GM12878 (cell line): ENCODE measurements around the gene TRIM39. TPM values are rescaled to one million over a fixed set of nuclear protein-coding genes. Genes with fewer than 3 reads are reported as not detected.

Source experiments
- CHD1 ChIP-seq: IDR thresholded peaks from 2 replicates; pipeline ENCODE4 v1.6.1; 2012; ENCODE audit warnings: low read depth, low read length, improper control_type of control experiment
- FOS ChIP-seq: IDR thresholded peaks from 3 replicates; pipeline ENCODE4 v1.6.1; 2011; ENCODE audit warnings: borderline replicate concordance; ENCODE audit not compliant: insufficient read length; ENCODE audit errors: extremely low read depth
- HCFC1 ChIP-seq: fragments of 150-350 bp; IDR thresholded peaks from 2 replicates; pipeline ENCODE4 v1.6.1; 2014; ENCODE audit warnings: low read length
- HDAC2 ChIP-seq: fragments of 200-600 bp; sonication (generic); IDR thresholded peaks from 2 replicates; pipeline ENCODE4 v1.6.1; 2017
- MYB ChIP-seq: fragments of 150-350 bp; IDR thresholded peaks from 2 replicates; pipeline ENCODE4 v1.6.1; 2014; ENCODE audit warnings: mild to moderate bottlenecking, low read depth, low read length, borderline replicate concordance
- NRF1 ChIP-seq: conservative IDR thresholded peaks from 2 replicates; pipeline ENCODE4 v1.6.1; 2011; ENCODE audit warnings: mild to moderate bottlenecking, low read depth, low read length, improper control_type of control experiment
- polyA plus RNA-seq, 11 experiments: library from polyadenylated mRNA; depleted of rRNA in 4 of 11; unstranded in 6 of 11; stranded (reverse) in 5 of 11; fragments of >200 nt; fragmentation: Nextera tagmentation in 4 of 11; fragmentation: Illumina TruSeq in 1 of 11; extraction: Ambion mirVana in 4 of 11; extraction: Trizol in 1 of 11; gene quantifications; 1 replicate in 1 of 11; 2 replicates in 10 of 11; pipeline versions ENCODE4 v1.2.1 to v1.2.3, GENCODE V29; 2011 to 2016; ENCODE audit warnings: inconsistent platforms in 2 of 11, missing spikeins in 2 of 11, low read depth in 1 of 11
- total RNA-seq, 4 experiments: library from RNA; depleted of rRNA in 3 of 4; stranded (reverse); fragments of >200 nt in 3 of 4; fragmentation: Illumina TruSeq in 1 of 4; extraction: Trizol in 1 of 4; gene quantifications; 2 replicates each; pipeline versions ENCODE4 v1.2.1 to v1.2.3, GENCODE V29; 2013 to 2021
- TF ChIP-seq, protein P1 (sequence below): fragments of 450-650 bp; IDR thresholded peaks from 2 replicates; pipeline ENCODE4 v1.6.1; 2017; ENCODE audit warnings: mild to moderate bottlenecking, moderate library complexity
- TF ChIP-seq, protein P2 (sequence below): fragments of 450-650 bp; conservative IDR thresholded peaks from 2 replicates; pipeline ENCODE4 v1.6.1; 2017; ENCODE audit warnings: mild to moderate bottlenecking, moderate library complexity
- TF ChIP-seq, protein P3 (sequence below): fragments of 450-650 bp; formaldehyde crosslinking; IDR thresholded peaks from 2 replicates; pipeline ENCODE4 v1.4.0; 2022; ENCODE audit warnings: mild to moderate bottlenecking, moderate library complexity
- TF ChIP-seq, protein P4 (sequence below): fragments of 450-650 bp; IDR thresholded peaks from 2 replicates; pipeline ENCODE4 v1.6.1; 2016; ENCODE audit warnings: mild to moderate bottlenecking, moderate library complexity, borderline replicate concordance
- TF ChIP-seq, protein P5 (sequence below): IDR thresholded peaks from 2 replicates; pipeline ENCODE4 v1.6.1; 2011; ENCODE audit warnings: borderline replicate concordance, low read depth, mild to moderate bottlenecking, moderate library complexity, mixed read lengths, low read length; ENCODE audit not compliant: insufficient read depth; ENCODE audit errors: extremely low read length

TRIM39 gene
- total and polyA plus RNA-seq, 10 of the 15 experiments (the other 5 are each of a cell fraction or from before 2014, with no cell fraction given) = 3.0 to 11.9 (median 8.8) TPM

DNA sequence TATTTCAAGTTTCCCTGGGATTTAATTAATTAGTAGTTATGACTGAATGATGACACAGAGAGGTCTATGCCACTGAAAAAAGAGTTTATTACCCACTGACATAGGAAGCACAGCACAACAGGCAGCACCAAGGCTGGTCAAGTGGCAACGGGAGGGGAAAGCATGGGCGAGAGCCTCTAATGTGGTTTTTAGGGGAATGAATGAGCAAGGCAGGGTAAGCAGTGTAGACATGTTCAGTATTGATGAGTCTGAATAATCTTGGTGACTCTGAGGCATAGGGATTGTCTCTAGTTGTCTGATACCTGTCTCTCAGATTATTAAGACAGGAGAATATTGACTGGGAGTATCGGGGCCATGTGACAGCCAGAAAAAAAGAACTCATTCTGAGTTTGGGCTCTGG lies 64.5 kb downstream of the TRIM39 start (continued):
- TF ChIP-seq, protein P1, sequence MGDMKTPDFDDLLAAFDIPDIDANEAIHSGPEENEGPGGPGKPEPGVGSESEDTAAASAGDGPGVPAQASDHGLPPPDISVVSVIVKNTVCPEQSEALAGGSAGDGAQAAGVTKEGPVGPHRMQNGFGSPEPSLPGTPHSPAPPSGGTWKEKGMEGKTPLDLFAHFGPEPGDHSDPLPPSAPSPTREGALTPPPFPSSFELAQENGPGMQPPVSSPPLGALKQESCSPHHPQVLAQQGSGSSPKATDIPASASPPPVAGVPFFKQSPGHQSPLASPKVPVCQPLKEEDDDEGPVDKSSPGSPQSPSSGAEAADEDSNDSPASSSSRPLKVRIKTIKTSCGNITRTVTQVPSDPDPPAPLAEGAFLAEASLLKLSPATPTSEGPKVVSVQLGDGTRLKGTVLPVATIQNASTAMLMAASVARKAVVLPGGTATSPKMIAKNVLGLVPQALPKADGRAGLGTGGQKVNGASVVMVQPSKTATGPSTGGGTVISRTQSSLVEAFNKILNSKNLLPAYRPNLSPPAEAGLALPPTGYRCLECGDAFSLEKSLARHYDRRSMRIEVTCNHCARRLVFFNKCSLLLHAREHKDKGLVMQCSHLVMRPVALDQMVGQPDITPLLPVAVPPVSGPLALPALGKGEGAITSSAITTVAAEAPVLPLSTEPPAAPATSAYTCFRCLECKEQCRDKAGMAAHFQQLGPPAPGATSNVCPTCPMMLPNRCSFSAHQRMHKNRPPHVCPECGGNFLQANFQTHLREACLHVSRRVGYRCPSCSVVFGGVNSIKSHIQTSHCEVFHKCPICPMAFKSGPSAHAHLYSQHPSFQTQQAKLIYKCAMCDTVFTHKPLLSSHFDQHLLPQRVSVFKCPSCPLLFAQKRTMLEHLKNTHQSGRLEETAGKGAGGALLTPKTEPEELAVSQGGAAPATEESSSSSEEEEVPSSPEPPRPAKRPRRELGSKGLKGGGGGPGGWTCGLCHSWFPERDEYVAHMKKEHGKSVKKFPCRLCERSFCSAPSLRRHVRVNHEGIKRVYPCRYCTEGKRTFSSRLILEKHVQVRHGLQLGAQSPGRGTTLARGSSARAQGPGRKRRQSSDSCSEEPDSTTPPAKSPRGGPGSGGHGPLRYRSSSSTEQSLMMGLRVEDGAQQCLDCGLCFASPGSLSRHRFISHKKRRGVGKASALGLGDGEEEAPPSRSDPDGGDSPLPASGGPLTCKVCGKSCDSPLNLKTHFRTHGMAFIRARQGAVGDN = no peak
- TF ChIP-seq NRF1 (no peak), FOS (no peak), HCFC1 (no peak), HDAC2 (no peak), CHD1 (no peak), MYB (no peak)
- TF ChIP-seq, protein P2, sequence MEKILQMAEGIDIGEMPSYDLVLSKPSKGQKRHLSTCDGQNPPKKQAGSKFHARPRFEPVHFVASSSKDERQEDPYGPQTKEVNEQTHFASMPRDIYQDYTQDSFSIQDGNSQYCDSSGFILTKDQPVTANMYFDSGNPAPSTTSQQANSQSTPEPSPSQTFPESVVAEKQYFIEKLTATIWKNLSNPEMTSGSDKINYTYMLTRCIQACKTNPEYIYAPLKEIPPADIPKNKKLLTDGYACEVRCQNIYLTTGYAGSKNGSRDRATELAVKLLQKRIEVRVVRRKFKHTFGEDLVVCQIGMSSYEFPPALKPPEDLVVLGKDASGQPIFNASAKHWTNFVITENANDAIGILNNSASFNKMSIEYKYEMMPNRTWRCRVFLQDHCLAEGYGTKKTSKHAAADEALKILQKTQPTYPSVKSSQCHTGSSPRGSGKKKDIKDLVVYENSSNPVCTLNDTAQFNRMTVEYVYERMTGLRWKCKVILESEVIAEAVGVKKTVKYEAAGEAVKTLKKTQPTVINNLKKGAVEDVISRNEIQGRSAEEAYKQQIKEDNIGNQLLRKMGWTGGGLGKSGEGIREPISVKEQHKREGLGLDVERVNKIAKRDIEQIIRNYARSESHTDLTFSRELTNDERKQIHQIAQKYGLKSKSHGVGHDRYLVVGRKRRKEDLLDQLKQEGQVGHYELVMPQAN = no peak
- TF ChIP-seq, protein P3, sequence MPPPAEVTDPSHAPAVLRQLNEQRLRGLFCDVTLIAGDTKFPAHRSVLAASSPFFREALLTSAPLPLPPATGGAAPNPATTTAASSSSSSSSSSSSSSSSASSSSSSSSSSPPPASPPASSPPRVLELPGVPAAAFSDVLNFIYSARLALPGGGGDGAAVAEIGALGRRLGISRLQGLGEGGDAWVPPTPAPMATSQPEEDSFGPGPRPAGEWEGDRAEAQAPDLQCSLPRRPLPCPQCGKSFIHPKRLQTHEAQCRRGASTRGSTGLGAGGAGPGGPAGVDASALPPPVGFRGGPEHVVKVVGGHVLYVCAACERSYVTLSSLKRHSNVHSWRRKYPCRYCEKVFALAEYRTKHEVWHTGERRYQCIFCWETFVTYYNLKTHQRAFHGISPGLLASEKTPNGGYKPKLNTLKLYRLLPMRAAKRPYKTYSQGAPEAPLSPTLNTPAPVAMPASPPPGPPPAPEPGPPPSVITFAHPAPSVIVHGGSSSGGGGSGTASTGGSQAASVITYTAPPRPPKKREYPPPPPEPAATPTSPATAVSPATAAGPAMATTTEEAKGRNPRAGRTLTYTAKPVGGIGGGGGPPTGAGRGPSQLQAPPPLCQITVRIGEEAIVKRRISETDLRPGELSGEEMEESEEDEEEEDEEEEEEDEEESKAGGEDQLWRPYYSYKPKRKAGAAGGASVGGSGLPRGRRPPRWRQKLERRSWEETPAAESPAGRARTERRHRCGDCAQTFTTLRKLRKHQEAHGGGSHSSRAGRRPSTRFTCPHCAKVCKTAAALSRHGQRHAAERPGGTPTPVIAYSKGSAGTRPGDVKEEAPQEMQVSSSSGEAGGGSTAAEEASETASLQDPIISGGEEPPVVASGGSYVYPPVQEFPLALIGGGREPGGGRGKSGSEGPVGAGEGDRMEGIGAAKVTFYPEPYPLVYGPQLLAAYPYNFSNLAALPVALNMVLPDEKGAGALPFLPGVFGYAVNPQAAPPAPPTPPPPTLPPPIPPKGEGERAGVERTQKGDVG = no peak
- TF ChIP-seq, protein P4, sequence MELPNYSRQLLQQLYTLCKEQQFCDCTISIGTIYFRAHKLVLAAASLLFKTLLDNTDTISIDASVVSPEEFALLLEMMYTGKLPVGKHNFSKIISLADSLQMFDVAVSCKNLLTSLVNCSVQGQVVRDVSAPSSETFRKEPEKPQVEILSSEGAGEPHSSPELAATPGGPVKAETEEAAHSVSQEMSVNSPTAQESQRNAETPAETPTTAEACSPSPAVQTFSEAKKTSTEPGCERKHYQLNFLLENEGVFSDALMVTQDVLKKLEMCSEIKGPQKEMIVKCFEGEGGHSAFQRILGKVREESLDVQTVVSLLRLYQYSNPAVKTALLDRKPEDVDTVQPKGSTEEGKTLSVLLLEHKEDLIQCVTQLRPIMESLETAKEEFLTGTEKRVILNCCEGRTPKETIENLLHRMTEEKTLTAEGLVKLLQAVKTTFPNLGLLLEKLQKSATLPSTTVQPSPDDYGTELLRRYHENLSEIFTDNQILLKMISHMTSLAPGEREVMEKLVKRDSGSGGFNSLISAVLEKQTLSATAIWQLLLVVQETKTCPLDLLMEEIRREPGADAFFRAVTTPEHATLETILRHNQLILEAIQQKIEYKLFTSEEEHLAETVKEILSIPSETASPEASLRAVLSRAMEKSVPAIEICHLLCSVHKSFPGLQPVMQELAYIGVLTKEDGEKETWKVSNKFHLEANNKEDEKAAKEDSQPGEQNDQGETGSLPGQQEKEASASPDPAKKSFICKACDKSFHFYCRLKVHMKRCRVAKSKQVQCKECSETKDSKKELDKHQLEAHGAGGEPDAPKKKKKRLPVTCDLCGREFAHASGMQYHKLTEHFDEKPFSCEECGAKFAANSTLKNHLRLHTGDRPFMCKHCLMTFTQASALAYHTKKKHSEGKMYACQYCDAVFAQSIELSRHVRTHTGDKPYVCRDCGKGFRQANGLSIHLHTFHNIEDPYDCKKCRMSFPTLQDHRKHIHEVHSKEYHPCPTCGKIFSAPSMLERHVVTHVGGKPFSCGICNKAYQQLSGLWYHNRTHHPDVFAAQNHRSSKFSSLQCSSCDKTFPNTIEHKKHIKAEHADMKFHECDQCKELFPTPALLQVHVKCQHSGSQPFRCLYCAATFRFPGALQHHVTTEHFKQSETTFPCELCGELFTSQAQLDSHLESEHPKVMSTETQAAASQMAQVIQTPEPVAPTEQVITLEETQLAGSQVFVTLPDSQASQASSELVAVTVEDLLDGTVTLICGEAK = no peak
- TF ChIP-seq, protein P5, sequence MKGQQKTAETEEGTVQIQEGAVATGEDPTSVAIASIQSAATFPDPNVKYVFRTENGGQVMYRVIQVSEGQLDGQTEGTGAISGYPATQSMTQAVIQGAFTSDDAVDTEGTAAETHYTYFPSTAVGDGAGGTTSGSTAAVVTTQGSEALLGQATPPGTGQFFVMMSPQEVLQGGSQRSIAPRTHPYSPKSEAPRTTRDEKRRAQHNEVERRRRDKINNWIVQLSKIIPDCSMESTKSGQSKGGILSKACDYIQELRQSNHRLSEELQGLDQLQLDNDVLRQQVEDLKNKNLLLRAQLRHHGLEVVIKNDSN = no peak
